22Rv1 (cell line): ENCODE measurements around the gene C10orf143.

Experiments
- H3K27ac ChIP-seq: fragments of 450-650 bp; 2 replicates; pipeline ENCODE4 v1.5.1; 2017
- ZFX ChIP-seq: fragments of 450-650 bp; IDR thresholded peaks from 2 replicates; pipeline ENCODE4 v1.6.1; 2017; ENCODE audit warnings: antibody characterized with exemption, borderline replicate concordance
- TF ChIP-seq, protein P1 (sequence below): fragments of 450-650 bp; IDR thresholded peaks from 2 replicates; pipeline ENCODE4 v1.5.1; 2017; ENCODE audit warnings: mild to moderate bottlenecking

Gene C10orf143

DNA sequence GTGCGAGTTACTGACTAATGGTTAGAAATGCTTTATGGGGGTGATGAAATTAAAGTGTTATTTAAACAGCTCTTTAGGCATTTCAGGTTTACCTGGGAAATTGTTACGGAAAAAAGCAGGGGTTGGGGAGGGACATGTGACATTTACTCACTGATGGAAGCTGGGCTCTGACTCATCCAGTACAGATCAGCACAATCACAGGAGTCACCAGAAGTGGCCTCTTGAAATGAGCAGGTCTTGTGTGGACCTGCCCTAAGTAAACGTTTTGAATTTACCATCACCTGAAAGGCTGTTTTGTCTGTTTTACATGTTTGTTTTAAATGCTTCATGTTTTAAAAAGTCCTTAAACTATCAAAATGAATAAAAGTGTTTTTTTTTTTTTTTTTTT is 27.8 kb upstream of the C10orf143 start:
- no peak overlapping the region for H3K27ac ChIP-seq
- TF ChIP-seq, protein P1, sequence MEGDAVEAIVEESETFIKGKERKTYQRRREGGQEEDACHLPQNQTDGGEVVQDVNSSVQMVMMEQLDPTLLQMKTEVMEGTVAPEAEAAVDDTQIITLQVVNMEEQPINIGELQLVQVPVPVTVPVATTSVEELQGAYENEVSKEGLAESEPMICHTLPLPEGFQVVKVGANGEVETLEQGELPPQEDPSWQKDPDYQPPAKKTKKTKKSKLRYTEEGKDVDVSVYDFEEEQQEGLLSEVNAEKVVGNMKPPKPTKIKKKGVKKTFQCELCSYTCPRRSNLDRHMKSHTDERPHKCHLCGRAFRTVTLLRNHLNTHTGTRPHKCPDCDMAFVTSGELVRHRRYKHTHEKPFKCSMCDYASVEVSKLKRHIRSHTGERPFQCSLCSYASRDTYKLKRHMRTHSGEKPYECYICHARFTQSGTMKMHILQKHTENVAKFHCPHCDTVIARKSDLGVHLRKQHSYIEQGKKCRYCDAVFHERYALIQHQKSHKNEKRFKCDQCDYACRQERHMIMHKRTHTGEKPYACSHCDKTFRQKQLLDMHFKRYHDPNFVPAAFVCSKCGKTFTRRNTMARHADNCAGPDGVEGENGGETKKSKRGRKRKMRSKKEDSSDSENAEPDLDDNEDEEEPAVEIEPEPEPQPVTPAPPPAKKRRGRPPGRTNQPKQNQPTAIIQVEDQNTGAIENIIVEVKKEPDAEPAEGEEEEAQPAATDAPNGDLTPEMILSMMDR = no peak

DNA sequence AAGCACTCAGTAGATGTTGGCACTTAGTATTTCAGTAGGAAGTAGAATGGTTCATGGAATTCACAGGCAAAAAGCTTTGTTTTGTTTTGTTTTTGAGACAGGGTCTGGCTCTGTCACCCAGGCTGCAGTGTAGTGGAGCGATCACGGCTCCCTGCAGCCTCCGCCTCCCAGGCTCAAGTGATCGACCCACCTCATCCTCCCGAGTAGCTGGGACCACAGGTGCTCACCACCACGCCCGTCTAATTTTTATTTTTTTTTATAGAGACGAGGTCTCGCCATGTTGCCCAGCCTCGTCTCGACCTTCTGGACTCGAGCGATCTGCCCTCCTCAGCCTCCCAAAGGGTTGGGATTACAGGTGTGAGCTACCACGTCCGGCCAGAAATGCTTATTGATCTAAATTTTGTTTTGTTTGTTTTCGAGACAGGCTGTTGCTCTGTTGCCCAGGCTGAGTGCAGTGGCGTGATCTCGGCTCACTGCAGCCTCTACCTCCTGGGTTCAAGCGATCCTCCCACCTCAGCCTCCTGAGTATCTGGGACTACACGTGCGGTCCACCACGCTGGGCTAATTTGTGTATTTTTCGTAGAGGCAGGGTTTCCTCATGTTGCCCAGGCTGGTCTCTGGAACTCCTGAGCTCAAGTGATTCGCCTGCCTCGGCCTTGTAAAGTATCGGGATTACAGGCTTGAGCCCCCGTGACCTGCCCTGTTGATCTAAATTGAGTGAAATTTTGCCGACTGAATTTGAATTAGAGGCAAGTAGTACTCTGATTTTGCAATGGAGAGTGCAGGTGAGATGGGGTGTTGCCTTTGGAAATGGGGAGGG is 27.2 kb upstream of the C10orf143 start:
- TF ChIP-seq, protein P1 = no peak
- TF ChIP-seq ZFX = no peak
- H3K27ac ChIP-seq = peak overlapping the region; percentile 73; the same call in 1 of the 2 replicates

DNA sequence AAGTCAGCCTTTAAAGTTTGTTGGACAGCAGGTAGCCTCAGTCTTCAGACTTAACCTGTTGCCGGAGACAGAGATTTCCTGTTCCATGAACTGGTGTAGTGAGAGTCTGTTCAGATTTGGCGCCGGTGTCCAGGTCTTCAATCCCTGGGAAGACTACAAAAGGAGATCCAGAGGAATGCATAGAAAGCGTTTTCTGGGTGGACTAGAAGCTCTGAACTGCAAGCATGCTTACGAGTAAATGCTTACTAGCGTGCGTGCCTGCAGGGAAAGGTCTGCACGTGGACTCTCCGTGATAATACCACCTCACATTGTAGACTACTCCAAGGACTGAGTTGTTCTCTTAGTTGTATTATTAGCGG is 26.4 kb upstream of the C10orf143 start:
- H3K27ac ChIP-seq = peak overlapping the region; percentile 73
- TF ChIP-seq, protein P1 = no peak
- TF ChIP-seq ZFX = no peak

DNA sequence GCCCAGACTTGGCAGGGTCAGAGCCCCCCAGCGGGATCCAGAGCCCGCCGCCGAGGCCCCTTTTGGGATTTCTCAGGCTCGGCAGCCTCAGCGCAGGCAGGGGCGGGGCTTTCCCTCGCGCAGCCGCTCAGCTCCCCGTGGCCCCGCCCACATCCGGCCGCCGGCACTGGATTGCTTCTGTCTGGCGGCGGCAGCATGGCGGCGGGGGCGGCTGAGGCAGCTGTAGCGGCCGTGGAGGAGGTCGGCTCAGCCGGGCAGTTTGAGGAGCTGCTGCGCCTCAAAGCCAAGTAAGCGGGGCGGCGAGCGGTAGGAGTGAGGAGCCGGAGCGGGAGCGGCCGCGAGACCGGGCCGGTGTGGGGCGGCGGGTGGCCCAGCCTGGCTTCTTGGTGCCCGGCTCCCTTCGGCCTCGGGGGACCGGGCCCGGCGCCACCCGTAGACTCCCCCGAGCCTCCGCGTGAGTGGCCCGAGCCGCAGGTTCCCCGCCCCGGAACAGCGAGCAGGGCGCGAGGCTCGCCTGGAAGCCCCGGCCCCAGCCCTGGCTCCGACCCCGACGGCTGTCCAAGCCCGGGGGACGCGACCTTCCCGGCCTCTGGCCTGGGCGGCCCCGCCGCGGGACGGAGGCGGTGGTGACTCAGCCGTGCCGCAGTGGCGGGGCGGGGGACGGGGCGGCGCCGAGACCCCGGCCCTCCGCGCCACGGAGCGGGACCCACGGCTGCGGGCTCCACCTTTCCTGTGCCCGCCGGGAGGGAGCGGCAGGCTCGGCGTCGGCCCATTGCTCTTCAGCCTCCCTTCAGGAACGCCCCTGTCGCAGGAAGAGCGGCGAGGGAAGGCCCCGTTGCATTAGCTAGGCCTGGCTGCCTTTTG is 25.8 kb upstream of the C10orf143 start, which contains the start of gene GLRX3:
TSS of gene GLRX3 (plus strand) at position 166 of the 864 bp plus-strand sequence. CDS start at position 196, 30 bp downstream.
- H3K27ac ChIP-seq = peak within 1 kb of the TSS; percentile 73
- TF ChIP-seq ZFX = no peak
- TF ChIP-seq, protein P1 = no peak

DNA sequence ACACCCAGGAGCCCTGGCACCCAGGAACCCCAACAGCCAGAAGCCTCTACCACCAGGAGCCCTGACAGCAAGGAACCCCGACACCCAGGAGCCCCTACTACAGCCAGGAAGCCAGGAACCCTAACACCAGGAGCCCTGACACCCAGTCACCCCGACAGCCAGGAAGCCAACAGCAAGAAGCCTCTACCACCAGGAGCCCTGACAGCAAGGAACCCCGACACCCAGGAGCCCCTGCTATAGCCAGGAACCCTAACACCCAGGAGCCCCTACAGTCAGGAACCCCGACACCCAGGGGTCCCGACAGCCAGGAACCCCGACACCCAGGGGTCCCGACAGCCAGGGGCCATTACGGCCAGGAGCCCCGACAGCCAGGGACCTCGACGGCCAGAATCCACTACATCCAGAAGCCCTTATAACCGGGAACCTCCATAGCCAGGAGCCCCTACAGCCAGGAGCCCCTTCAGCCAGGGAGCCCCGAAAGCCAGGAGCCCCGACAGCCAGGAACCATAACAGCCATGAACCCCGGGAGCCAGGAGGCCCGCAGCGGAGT is 25.1 kb upstream of the C10orf143 start:
- TF ChIP-seq, protein P1 = no peak
- no peak for TF ChIP-seq ZFX
- peak overlapping the region; percentile 73 for H3K27ac ChIP-seq

DNA sequence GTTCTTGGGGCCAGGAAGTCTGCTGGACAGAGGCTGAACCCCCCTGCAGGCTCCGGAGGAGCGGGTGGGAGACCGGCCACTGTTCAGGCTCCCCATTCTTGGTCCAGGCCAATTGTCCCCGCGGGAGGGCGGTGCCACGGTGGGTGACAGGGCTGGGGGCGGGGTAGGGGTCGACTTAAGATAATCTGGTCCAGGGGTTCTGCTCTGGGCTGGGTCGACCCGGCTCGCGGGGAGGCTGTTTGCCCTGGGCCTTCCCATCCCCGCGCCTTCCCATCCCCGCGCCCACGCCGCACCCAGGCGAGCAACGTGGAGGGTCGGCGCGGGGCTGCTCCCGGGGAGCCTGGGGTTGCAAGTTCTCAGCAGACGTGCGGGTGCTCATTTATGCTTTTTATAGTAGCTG is 18.3 kb upstream of the C10orf143 start:
- H3K27ac ChIP-seq = no peak overlapping the region
- TF ChIP-seq ZFX = no peak
- TF ChIP-seq, protein P1 = no peak
